Measurements from ENCODE around the gene R3HDM4.
A peak's percentile ranks its signal among the peaks of the same experiment; 100 is the strongest.

R3HDM4 gene

GRCh38 chr19:912181-913079 lies 589 bp downstream of the R3HDM4 start:
- DNase-seq (ENCODE audit: low spot score), result peak; percentile 44

- no peak for DNase-seq (ENCODE audit: low spot score)
Observed at GRCh38 chr19:911197-912033, 1.6 kb downstream of the R3HDM4 start.

- DNase-seq (ENCODE audit: low spot score), result no peak
Observed at GRCh38 chr19:907183-907853, 5.7 kb downstream of the R3HDM4 start.

GRCh38 chr19:906480-906879 lies 6.5 kb downstream of the R3HDM4 start:
- peak; percentile 34 for DNase-seq (ENCODE audit: low spot score)

DNA sequence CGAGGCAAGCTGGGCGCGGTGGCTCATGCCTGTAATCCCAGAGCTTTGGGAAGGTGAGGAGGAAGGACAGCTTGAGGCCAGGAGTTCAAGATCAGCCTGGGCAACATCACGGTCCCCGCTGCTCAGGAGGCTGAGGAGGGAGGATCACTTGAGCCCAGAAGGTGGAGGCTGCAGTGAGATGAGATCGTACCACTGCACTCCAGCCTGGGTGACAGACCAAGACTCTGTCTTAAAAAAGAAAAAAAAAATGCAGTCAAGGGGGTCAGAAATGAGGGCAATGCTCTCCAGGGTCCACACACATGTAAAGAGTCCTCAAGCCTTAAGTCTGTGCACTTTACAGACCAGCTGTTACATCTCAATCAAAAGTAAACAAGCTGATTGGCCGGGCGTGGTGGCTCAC lies 8.5 kb downstream of the R3HDM4 start:
- DNase-seq (ENCODE audit: low spot score), result no peak

GRCh38 chr19:903266-903797 lies 9.7 kb downstream of the R3HDM4 start:
- no peak for DNase-seq (ENCODE audit: low spot score)

- no peak for DNase-seq (ENCODE audit: low spot score)
Observed at GRCh38 chr19:902446-903226, 10.4 kb downstream of the R3HDM4 start.

GRCh38 chr19:902093-902370 lies 11.0 kb downstream of the R3HDM4 start:
- no peak for DNase-seq (ENCODE audit: low spot score)

GRCh38 chr19:901216-902092 lies 11.6 kb downstream of the R3HDM4 start:
- DNase-seq (ENCODE audit: low spot score), result no peak

DNA sequence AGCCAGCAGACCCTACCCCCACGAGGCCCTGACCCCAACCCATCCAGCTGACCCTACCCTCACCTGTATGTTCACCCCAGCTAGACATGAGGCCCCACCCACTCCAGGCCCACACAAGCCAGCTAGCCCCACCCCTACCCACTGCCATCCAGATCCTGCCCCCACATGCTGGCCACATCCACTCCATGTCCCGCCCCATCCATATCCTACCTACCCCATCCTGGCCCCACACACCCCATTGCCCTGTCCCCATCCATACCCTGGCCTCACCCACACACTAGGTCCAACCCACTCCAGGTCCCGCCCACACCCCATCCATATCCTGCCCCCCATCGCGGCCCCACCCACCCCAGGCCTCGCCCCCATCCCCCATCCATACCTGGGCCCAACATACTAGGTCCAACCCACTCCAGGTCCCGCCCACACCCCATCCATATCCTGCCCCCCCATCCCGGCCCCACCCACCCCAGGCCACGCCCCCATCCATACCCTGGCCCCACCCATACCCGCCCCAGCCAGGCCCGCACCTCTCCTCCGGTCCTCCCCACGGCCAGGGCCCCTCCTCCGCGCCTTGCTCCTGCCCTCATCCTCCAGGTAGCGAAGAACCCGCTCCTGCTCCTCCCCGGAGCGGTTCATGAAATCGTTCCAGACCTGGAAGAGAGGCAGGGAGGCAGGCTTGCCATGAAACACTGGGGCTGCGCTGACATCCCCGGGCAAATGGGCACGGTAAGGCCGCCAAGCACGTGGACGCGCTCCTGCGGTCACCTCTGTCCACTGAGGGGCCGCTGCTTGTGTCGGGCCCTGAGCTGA lies 12.5 kb downstream of the R3HDM4 start:
- DNase-seq (ENCODE audit: low spot score), result no peak

DNA sequence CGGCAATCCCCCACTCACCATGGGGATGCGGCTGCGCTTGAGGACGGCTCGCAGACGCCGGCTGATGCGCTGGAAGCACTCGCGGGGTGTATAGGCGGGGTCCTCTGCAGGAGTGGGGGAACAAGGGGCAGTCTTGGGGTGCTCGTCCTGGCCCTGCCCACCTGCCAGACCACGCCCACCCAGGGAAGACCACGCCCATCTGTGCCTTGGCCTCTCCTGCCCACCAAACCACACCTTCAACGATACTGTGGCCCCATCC lies 13.0 kb downstream of the R3HDM4 start:
- no peak for DNase-seq (ENCODE audit: low spot score)

DNA sequence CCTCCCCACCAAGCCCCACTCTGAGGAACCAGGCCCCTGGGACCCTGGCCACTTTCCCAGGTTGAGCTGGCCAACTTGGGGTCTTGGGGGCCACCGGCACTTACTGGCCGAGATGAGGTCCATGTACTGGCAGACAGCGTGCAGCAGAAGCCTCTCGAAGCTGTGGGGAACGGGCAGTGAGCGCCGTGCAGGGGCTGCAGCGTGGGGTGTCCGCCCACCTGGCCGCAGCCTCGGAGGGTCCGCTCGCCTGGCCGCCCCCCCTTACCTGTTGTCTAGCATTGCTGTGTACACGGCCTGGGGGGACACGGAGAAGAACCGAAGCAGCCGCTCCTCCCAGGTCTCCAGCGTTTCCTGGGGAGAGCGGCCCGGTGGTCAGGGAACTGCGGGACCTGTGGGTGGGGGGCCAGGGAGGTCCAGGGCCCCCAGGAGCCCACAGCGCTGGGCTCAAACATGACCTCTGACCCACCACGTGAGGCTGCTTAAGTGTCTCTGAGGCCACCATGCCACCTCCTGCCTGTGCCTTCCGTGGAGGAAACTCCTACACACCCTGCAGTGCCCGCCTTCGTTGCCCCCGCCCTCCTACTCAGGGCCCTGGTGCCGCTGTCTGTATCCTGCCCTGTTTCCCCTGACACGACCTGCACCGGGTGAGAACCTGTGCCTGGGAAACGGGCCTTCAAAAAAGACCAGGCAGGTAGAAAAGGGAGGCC lies 13.5 kb downstream of the R3HDM4 start:
- DNase-seq (ENCODE audit: low spot score), result no peak

GRCh38 chr19:898663-899062 lies 14.4 kb downstream of the R3HDM4 start:
- no peak for DNase-seq (ENCODE audit: low spot score)

- no peak for DNase-seq (ENCODE audit: low spot score)
Observed at GRCh38 chr19:897442-898039, 15.5 kb downstream of the R3HDM4 start.

- DNase-seq (ENCODE audit: low spot score), result no peak
Observed at GRCh38 chr19:896999-897398, 16.0 kb downstream of the R3HDM4 start.

GRCh38 chr19:896434-896833 lies 16.6 kb downstream of the R3HDM4 start:
- no peak for DNase-seq (ENCODE audit: low spot score)

DNA sequence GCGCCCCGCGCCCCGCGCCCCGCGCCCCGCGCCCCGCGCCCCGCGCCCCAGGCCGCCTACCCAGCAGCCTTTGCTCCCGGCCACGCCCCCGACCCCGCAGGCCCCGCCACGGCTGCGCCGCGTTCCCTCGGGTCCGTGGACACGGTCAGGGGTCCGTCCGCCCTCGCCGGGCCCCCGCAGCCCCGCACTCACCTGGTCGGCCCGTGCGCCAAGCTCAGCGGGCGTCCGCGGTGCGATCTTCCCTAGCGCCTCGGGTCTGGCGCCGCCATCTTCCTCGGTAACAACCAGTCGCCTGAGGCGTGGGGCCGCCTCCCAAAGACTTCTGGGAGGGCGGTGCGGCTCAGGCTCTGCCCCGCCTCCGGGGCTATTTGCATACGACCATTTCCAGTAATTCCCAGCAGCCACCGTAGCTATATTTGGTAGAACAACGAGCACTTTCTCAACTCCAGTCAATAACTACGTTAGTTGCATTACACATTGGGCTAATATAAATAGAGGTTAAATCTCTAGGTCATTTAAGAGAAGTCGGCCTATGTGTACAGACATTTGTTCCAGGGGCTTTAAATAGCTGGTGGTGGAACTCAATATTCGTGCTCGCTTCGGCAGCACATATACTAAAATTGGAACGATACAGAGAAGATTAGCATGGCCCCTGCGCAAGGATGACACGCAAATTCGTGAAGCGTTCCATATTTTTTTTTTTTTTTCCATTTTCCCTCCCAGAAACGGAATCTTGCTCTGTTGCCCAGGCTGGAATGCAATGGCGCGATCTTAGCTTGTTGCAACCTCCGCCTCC lies 19.9 kb downstream of the R3HDM4 start, which contains the start of the genes MED16 and RNU6-9:
Gene MED16, minus strand, starts transcription at position 294 of the 796 bp plus-strand sequence. CDS start 2,056 bp downstream, outside the sequence.
Gene RNU6-9, plus strand, starts transcription at position 591 of the 796 bp plus-strand sequence.
- DNase-seq (ENCODE audit: low spot score), result peak; percentile 93
